GM18498 (cell line): Measurements from ENCODE around the gene TSACC.

ENCODE experiments used
- ATAC-seq: cut with Tn5 transposase; IDR thresholded peaks from one replicate; pipeline ENCODE4 v1.9.1; 2021; ENCODE audit warnings: mild to moderate bottlenecking, moderate library complexity; ENCODE audit not compliant: unreplicated experiment

The TSACC gene

GRCh38 chr1:156372876-156373275, 34.5 kb downstream of the TSACC start:
- no peak for ATAC-seq

- no peak for ATAC-seq
Observed at GRCh38 chr1:156373546-156373945, 35.2 kb downstream of the TSACC start.

- ATAC-seq, result no peak
Observed at GRCh38 chr1:156376146-156376545, 37.8 kb downstream of the TSACC start.

DNA sequence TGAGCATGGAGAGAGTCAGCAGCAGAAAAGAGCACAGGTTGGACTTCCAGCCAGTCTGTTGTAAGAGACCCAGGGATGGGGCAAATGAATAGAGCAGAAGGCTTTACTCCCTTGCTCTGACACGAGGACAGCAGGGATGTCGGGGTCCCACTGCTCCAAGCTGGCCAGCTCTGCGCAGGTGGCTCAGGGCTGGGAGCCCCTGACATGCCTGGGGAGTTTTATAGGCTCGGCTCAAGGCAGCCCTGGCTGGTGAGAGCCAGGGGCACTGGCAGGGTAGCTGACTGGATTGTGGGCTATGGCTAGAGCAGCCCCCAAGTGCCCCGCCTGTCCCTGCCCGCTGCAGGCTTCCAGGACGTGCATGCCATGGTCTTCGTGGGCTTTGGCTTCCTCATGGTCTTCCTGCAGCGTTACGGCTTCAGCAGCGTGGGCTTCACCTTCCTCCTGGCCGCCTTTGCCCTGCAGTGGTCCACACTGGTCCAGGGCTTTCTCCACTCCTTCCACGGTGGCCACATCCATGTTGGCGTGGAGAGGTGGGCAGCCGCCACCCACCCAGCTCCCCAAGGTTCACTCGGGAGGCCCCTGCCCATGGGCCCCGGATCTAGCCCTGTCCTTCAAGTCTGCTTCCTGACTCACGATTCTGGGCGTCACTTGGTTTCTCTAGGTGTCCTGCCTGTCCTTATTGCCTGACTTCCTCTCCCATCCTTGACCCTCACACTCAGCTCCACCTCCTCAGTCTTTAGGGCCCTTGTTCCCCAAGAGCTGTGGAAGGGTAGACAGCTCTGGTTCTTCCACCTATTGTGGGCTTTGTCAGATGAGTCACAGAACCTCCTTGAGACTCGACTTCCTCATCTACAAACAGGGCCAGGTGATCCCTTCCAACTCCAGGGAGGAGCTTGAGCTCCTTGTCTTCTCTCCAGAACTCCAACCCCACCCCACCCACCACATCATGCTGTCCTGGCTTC, 38.9 kb downstream of the TSACC start:
- no peak for ATAC-seq

DNA sequence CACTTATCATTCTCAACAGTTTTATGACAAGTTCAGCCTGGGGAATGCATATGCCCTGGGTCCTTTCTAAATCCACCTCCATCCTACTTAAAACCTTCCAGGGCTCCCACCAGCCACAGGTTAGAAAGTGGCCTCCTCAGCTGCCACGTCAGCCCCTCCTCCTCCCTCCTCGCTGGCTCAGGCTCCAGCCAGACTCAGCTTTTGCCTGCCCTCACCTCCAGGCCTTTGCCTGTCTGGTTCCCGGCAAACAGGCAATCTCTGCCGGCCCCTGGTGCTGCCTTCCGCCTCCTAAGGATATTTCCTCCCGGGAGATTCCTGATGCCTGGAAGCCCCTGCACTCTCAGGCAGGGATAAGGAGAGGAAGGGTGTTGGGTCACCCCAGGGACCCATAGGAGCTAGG, 40.2 kb downstream of the TSACC start:
- no peak for ATAC-seq

GRCh38 chr1:156379420-156380165, 41.3 kb downstream of the TSACC start:
- no peak for ATAC-seq

GRCh38 chr1:156382561-156382960, 44.2 kb downstream of the TSACC start:
- no peak for ATAC-seq

- ATAC-seq, result peak; percentile 69
Observed at GRCh38 chr1:156383023-156383422, 44.7 kb downstream of the TSACC start.

GRCh38 chr1:156384007-156384406, 45.7 kb downstream of the TSACC start:
- no peak for ATAC-seq

GRCh38 chr1:156384658-156385057, 46.3 kb downstream of the TSACC start:
- no peak for ATAC-seq

- no peak for ATAC-seq
Observed at GRCh38 chr1:156385534-156386031, 47.3 kb downstream of the TSACC start.

GRCh38 chr1:156386134-156386901, 48.0 kb downstream of the TSACC start:
- no peak for ATAC-seq

- no peak for ATAC-seq
Observed at GRCh38 chr1:156386949-156387869, 48.9 kb downstream of the TSACC start.

GRCh38 chr1:156387870-156388173, 49.5 kb downstream of the TSACC start:
- ATAC-seq, result no peak

DNA sequence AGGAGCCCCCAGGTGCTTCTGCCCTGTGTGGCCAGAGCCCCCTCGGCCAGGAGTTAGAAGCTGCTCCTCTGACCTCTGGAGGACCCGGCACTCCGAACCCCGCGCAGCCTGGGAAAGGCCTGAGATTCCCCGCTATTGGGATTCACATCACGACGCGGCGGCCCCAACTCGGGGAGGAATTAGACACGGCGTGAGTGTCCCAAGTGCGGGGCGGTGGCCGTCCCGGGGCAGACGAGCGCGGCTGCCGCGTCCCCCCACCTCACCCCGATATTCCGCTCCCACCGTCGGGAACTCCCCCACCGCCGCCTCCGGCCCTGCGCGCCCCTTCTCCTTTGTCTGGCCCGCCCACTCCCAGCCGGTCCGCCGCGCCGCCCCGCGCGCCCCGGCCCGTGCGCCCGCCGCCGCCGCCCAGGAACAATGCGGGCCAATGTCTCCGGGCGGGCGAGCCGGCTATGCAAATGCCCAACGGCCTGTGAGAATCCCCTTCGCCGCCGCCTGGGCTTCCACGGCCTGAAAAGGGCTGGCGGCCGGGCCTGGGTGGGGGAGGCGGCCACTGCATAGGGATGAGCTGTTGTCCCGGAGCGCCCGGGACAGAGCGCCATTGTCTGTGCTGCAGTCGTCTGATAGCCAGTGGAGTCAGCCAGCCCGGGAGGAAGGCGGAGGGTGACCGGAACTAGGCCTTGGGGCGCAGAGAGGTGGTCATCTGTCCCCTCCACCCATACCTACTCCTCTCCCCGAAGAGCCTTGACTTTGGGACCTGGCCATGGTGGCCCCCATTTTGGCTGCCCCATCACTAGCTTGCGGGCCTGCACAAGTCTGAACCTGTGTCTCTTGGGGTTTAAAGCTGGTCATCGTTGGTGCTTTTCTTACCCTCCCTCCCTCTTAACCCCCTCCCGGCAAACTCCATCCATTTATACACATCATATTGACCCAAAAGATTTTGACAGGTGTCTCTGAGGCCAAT, 50.1 kb downstream of the TSACC start:
- ATAC-seq, result no peak

DNA sequence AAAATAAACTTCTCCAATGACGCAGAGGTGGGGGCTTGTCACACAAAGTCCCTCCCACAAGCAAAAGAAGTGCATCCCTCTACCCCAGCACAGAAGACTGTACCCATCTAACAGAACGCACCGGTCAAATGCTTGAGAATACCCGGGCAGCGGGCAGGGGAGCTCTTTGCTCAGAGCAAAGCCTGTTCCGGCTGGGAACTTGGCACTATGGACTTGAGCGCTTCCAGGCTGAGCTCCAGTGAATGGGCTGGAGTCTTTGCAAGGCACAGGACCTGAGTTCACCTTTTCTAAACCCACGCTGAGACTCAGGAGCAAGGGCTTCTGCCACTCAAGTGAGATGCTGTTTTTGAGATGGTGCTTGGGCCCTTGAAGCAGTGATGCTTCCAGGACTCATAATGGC, 51.0 kb downstream of the TSACC start:
- no peak for ATAC-seq

- no peak for ATAC-seq
Observed at GRCh38 chr1:156390469-156391365, 52.4 kb downstream of the TSACC start.

- no peak for ATAC-seq
Observed at GRCh38 chr1:156391366-156391677, 53.0 kb downstream of the TSACC start.
